CD4-positive, alpha-beta T cell treated with Interleukin-4 for 1 hour (primary cell): ENCODE data around the gene SLC9A9.
A peak's percentile ranks its signal among the peaks of the same experiment; 100 is the strongest.

Experiments
- DNase-seq, 2 donors: peaks; one replicate each; pipeline ENCODE4 v3.0.0-alpha.2; 2020 to 2022

Gene SLC9A9

GRCh38 chr3:143437405-143437804, 410.9 kb downstream of the SLC9A9 start:
- DNase-seq, result no peak

GRCh38 chr3:143436231-143436930, 411.9 kb downstream of the SLC9A9 start:
- DNase-seq, result no peak

- peak in 1 of 2 donors; percentile 6 for DNase-seq
Observed at GRCh38 chr3:143433787-143434378, 414.4 kb downstream of the SLC9A9 start.

- peak in 1 of 2 donors; percentile 39 for DNase-seq
Observed at GRCh38 chr3:143431298-143431697, 417.0 kb downstream of the SLC9A9 start.

- DNase-seq, result no peak
Observed at GRCh38 chr3:143430568-143430967, 417.7 kb downstream of the SLC9A9 start.

GRCh38 chr3:143429628-143430514, 418.4 kb downstream of the SLC9A9 start:
- no peak for DNase-seq

- no peak for DNase-seq
Observed at GRCh38 chr3:143428294-143428693, 420.0 kb downstream of the SLC9A9 start.

- DNase-seq, result no peak
Observed at GRCh38 chr3:143427631-143428030, 420.6 kb downstream of the SLC9A9 start.

GRCh38 chr3:143424874-143425273, 423.4 kb downstream of the SLC9A9 start:
- no peak for DNase-seq

- DNase-seq, result no peak
Observed at GRCh38 chr3:143421556-143421955, 426.7 kb downstream of the SLC9A9 start.

- DNase-seq, result no peak
Observed at GRCh38 chr3:143419611-143420010, 428.7 kb downstream of the SLC9A9 start.

GRCh38 chr3:143418391-143418790, 429.9 kb downstream of the SLC9A9 start:
- no peak for DNase-seq

- no peak for DNase-seq
Observed at GRCh38 chr3:143416229-143416628, 432.0 kb downstream of the SLC9A9 start.

- DNase-seq, result no peak
Observed at GRCh38 chr3:143414571-143415253, 433.6 kb downstream of the SLC9A9 start.

GRCh38 chr3:143413372-143413771, 434.9 kb downstream of the SLC9A9 start:
- no peak for DNase-seq

GRCh38 chr3:143412084-143412483, 436.2 kb downstream of the SLC9A9 start:
- DNase-seq, result no peak

- DNase-seq, result no peak
Observed at GRCh38 chr3:143410259-143410658, 438.0 kb downstream of the SLC9A9 start.

- DNase-seq, result no peak
Observed at GRCh38 chr3:143408771-143409170, 439.5 kb downstream of the SLC9A9 start.

- no peak for DNase-seq
Observed at GRCh38 chr3:143402602-143403001, 445.7 kb downstream of the SLC9A9 start.

GRCh38 chr3:143396790-143397189, 451.5 kb downstream of the SLC9A9 start:
- DNase-seq, result no peak

GRCh38 chr3:143389388-143389787, 458.9 kb downstream of the SLC9A9 start:
- no peak for DNase-seq

GRCh38 chr3:143387425-143387824, 460.8 kb downstream of the SLC9A9 start:
- DNase-seq, result no peak

GRCh38 chr3:143384076-143384475, 464.2 kb downstream of the SLC9A9 start:
- DNase-seq, result no peak
